ENCODE data around the gene AMER2.

The AMER2 gene

DNA sequence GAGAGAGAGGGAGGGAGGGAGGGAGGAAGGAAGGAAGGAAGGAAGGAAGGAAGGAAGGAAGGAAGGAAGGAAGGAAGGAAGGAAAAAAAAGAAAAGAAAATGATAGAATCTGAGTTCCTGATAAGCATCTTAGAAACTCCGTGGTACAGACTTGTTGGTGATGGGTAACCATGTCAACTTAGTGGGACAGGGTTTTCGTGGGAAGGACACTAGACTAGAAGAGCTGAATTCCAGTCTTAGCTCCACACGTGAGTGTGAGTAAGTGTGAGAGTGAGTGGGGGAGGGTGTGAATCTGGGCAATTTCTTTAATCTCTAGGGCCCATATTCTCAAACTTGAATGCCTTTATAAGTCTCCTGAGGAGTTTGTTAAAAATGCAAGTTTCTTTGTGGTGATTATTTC, 41.1 kb downstream of the AMER2 start:
- Histone ChIP-seq H3K4me3 (no peak overlapping the region), H3K27me3 (ENCODE audit: low read depth) (no peaks in the 10 kb centered on the region), H3K9me3 (no peaks in the 10 kb centered on the region), H3K36me3 (replicated peaks) (no peaks in the 10 kb centered on the region), H3K4me1 (peaks cover 14% of the 10 kb centered on the region)
- DNase-seq (ENCODE audit: low spot score in 2 of 2), result no peak
- in situ Hi-C loops (cut with MboI; ENCODE audit: low sequenced_read_pairs), result no loop called here

DNA sequence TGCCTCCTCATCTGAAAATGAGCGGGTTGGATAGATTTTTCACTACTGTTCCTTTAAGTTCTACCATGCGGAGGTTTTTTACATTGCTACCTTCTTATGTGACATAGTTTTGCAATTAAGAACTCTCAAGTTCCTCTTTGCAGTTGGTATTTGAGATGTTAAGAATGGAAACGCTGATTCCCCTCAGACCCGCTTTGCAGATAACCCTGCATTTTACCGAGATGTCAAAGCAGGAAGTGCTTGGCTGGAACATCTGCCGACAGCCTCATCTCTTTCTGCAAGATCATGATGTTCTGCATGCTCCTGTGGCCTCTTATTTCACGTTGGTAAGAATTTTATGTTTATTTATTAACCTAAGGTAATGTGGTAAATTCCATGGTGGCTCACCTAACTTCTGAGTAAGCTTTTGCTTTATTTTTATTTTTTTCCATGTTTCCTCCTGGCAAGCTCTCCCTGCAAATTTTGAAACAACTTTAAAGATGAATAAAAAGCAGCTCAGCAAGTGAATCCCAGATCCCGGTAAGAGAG, 53.6 kb downstream of the AMER2 start:
- H3K9me3 ChIP-seq, result no peaks in the 10 kb centered on the region
- DNase-seq (ENCODE audit: low spot score in 2 of 2), result no peak
- no peaks in the 10 kb centered on the region for H3K36me3 ChIP-seq (replicated peaks)
- no peak overlapping the region for H3K4me3 ChIP-seq
- H3K27me3 ChIP-seq (ENCODE audit: low read depth), result no peaks in the 10 kb centered on the region
- in situ Hi-C loops (cut with MboI; ENCODE audit: low sequenced_read_pairs), result loop anchor here (10.0 kb wide), 1 partner anchor 114 kb away; no protein-coding TSS in a partner anchor
- no peaks in the 10 kb centered on the region; the same call in 1 of the 2 replicates for H3K4me1 ChIP-seq

- no peak for DNase-seq (ENCODE audit: low spot score in 2 of 2)
- H3K27me3 ChIP-seq (ENCODE audit: low read depth), result no peaks in the 10 kb centered on the region
- no peaks in the 10 kb centered on the region; the same call in 1 of the 2 replicates for H3K4me1 ChIP-seq
- no peak overlapping the region for H3K4me3 ChIP-seq
- H3K36me3 ChIP-seq (replicated peaks), result no peaks in the 10 kb centered on the region
- in situ Hi-C loops (cut with MboI; ENCODE audit: low sequenced_read_pairs), result loop anchor here (10.0 kb wide), 1 partner anchor 113 kb away; no protein-coding TSS in a partner anchor
- no peaks in the 10 kb centered on the region for H3K9me3 ChIP-seq
Measured at GRCh38 chr13:25117312-25117711, 54.8 kb downstream of the AMER2 start.

GRCh38 chr13:25116044-25116443, 56.0 kb downstream of the AMER2 start:
- peaks cover 4% of the 10 kb centered on the region; the same call in 1 of the 2 replicates for H3K4me1 ChIP-seq
- no peaks in the 10 kb centered on the region for H3K36me3 ChIP-seq (replicated peaks)
- no peak for DNase-seq (ENCODE audit: low spot score in 2 of 2)
- H3K9me3 ChIP-seq, result no peaks in the 10 kb centered on the region
- no peak overlapping the region for H3K4me3 ChIP-seq
- in situ Hi-C loops (cut with MboI; ENCODE audit: low sequenced_read_pairs), result loop anchor here (10.0 kb wide), 1 partner anchor 111 kb away; no protein-coding TSS in a partner anchor
- no peaks in the 10 kb centered on the region for H3K27me3 ChIP-seq (ENCODE audit: low read depth)

- no peaks in the 10 kb centered on the region for H3K27me3 ChIP-seq (ENCODE audit: low read depth)
- H3K4me3 ChIP-seq, result no peak overlapping the region
- DNase-seq (ENCODE audit: low spot score in 2 of 2), result peak; percentile 81 to 84
- H3K36me3 ChIP-seq (replicated peaks), result no peaks in the 10 kb centered on the region
- in situ Hi-C loops (cut with MboI; ENCODE audit: low sequenced_read_pairs), result loop anchor here (10.0 kb wide), 1 partner anchor 109 kb away; no protein-coding TSS in a partner anchor
- H3K9me3 ChIP-seq, result no peaks in the 10 kb centered on the region
- H3K4me1 ChIP-seq, result peaks cover 4% of the 10 kb centered on the region; the same call in 1 of the 2 replicates
Measured at GRCh38 chr13:25114220-25114619, 57.9 kb downstream of the AMER2 start.

GRCh38 chr13:25112695-25113255, 59.3 kb downstream of the AMER2 start:
- Histone ChIP-seq H3K27me3 (ENCODE audit: low read depth) (no peaks in the 10 kb centered on the region), H3K9me3 (no peaks in the 10 kb centered on the region), H3K4me3 (no peak overlapping the region), H3K36me3 (replicated peaks) (no peaks in the 10 kb centered on the region), H3K4me1 (peaks cover 4% of the 10 kb centered on the region; the same call in 1 of the 2 replicates)
- DNase-seq (ENCODE audit: low spot score in 2 of 2), result no peak
- in situ Hi-C loops (cut with MboI; ENCODE audit: low sequenced_read_pairs), result loop anchor here (10.0 kb wide), 1 partner anchor 108 kb away; no protein-coding TSS in a partner anchor

Data from HAP-1 (cell line).